ENCODE results near the gene MKX.
A peak's percentile ranks its signal among the peaks of the same experiment; 100 is the strongest.

MKX gene, protein sequence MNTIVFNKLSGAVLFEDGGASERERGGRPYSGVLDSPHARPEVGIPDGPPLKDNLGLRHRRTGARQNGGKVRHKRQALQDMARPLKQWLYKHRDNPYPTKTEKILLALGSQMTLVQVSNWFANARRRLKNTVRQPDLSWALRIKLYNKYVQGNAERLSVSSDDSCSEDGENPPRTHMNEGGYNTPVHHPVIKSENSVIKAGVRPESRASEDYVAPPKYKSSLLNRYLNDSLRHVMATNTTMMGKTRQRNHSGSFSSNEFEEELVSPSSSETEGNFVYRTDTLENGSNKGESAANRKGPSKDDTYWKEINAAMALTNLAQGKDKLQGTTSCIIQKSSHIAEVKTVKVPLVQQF

DNA sequence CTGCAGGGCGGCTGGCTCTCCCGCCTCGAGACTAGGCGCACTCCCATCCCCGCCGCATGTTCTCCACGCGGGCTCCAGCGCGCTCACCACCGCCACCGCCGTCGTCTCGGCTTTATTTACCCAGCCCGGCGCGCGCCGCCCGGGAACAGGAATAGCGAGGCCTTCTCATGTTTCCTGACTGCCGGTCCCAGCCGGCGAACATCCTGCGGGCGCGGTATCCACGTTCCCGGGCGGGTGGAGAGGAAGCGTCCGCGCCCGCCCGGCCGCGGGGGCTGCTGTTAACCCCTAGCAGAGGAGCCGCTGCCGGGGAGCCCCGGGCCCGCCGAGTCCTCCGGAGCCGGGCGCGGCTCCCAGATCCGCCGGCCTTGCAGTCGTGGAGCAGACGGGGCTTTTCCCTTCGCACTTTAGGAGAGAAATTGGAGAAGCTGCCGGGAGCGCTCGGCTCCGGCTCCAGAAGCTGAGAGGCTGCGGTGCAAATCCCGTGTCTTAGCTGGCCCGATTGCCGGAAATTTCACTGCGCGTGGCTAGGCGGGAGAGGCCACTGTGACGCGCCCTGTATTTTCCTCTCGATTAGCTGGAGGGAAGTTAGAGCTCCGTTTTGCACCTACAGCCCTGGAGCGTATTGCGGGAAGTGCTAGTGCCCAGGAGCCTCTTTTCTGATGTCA is at the start of gene MKX:
TSS of gene MKX (minus strand) at position 88 of the 665 bp plus-strand sequence. CDS start 2,404 bp downstream, outside the sequence.
- DNase-seq: peak; percentile 33

DNA sequence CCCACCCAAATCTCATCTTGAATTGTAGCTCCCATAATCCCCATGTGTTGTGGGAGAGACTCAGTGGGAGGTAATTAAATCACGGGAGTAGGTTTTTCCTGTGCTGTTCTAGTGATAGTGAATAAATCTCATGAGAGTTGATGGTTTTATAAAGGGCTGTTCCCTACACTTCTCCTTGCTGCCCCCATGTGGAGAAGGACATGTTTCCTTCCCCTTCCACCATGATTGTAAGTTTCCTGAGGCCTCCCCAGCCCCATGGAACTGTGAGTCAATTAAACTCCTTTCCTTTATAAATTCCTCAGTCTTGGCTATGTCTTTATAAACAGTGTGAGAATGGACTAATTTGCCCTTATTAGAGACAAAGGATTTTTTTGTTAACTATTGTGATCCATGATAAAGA is 48.5 kb upstream of the MKX start:
- no peak for DNase-seq

DNA sequence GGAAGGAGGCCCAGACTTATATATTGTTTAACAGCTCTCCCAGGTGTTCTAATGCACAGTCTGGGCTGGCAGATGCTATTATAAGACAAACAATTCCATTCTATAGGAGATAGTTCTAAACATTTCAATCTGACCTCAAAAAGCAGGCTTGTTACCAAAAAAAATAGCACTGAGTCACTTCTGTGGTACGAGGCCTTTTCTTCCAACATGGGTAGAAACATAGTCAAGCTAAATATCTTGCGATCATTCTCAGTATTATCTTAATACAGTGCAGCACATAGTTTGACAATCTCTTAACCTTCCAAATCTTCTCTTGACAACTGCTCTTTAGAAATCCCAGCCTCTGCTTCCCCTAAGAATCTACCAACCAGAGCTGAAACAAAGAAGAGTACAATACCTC is 46.6 kb upstream of the MKX start:
- DNase-seq: no peak

DNA sequence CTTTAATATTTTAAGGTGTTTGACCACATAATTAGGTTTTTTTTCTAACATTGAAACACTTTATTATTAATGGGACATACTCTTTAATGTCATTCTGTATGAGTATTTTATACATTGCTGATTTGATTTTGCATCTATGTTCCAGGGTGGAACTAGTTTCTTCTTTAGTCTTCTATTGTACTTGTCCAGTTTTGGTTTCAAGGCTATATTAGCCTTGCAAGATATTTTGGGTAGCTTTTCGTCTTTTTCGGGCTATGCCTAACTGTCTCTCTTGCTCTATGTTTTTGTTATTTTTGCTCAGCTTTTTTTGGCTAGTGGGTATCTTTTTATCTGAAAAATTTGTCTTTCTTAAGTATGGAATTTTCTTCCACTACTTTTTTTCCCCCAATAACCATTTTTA is 38.7 kb upstream of the MKX start:
- no peak for DNase-seq

DNA sequence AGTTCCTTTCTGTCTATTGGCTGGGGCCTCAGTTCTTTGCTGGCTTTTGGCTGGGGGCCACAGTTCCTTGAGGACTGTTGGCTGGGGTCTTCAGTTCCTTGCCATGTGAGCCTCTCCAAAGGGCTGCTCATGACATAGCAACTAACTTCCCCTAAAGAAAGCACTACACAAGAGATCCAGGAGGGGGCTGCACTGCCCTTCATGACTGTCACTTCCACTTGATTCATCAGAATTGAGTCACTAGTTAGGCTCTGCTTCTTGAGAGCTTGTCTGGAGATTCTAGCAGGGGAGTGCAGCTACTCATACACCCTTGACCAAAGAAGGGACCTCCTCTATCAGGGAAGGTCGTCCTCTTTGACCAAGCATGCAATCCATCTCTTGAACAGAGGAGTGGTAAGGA is 38.0 kb upstream of the MKX start:
- DNase-seq: peak; percentile 22

DNA sequence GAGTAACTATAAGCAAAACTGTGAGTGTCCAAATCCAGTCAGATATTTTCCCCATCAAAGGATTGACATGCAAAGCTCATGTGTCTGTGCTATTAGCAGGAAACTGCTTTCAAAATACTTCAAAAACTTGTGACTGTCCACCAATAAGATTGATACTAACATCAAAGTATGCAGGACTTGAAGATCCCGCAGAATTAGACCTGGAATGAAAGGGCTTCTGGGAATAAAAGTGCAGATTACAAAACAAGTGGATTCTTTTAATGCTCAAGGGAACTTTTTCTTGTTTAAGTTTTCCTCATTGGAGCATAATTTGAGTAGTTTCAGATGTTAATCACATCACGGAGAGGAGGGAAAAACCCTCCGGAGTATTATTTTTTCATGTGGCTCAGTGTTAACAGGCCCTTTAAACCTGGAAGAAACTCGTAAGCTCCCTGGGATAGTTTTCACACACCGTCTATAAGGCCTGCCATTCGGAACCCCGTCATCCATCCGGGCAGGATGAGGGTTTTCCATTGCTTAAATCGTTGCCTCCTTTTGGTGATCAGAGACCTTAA is 33.9 kb upstream of the MKX start:
- no peak for DNase-seq

DNA sequence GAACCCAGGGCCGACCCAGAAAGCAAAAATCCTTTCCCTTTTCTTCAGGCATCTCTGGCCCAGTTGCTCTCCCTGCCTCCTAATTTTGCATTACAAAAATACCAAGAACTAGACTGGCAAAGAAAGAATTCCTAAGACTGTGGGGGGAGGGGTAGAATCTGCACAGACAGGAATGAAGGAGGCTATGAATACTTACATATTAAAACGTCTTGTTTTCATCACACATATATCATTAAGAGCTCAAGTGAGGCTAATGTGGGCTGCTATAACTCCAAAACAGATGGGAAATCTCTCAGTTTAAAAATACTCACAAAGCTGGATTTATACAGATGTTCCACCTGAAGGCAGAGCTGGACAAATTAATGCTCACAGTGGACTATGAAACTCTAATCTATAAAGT is 29.2 kb upstream of the MKX start:
- no peak for DNase-seq

DNA sequence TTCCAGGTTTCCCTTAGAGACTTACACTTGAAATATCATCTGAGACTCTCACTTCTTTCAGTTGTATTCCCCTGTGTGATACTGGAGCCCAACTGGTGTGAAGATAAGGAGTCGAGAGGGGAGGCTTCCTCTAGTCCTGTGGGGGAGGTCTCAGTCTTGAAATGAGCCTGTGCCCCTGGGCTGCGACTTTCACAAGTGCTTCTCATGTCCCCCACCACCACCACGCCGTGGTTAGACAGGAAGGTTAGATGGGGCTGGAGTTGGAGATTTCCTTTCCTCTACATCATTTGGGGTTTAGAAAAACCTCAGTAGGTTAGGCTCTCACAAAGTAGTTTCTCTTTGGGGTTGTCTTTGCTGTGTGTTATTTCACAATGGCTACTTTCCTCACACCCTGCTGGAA is 25.6 kb upstream of the MKX start:
- DNase-seq: no peak

DNA sequence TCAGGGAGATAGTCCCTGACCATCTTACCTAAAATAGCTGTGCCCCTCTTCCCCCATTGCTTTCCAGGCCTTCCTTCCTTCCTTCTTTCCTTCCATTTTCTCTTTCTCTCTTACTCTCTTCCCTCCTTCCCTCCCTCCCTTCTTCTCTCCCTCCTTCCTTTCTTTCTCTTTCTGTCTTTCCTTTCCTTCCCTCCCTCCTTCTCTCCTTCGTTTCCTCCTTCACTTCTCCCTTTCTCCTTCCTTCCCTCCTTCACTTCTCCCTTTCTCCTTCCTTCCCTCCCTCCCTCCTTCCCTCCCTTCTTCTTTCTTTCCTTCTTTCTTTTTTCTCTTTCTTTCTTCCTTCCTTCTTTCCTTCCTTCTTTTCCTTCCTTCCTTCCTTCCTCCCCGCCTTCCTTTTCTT is 24.6 kb upstream of the MKX start:
- no peak for DNase-seq

DNA sequence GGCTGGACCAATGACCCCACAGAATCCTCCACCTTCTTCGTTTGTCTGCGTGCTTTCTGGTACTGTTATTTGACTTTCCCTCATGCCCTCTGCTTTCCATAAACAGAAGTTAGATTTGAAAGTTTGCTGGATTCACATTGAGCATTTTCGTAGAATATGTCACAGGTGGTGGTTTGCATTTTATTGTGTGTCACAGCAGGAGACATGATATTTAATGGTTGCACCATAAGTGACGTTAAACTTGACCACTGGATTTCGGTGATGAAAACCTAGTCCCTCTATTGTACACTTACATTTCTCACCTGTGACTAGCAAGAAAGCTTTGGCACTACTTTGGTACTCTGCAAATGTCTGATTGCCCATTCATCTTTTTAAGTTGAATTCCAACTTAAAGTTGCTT is 15.2 kb upstream of the MKX start:
- no peak for DNase-seq

DNA sequence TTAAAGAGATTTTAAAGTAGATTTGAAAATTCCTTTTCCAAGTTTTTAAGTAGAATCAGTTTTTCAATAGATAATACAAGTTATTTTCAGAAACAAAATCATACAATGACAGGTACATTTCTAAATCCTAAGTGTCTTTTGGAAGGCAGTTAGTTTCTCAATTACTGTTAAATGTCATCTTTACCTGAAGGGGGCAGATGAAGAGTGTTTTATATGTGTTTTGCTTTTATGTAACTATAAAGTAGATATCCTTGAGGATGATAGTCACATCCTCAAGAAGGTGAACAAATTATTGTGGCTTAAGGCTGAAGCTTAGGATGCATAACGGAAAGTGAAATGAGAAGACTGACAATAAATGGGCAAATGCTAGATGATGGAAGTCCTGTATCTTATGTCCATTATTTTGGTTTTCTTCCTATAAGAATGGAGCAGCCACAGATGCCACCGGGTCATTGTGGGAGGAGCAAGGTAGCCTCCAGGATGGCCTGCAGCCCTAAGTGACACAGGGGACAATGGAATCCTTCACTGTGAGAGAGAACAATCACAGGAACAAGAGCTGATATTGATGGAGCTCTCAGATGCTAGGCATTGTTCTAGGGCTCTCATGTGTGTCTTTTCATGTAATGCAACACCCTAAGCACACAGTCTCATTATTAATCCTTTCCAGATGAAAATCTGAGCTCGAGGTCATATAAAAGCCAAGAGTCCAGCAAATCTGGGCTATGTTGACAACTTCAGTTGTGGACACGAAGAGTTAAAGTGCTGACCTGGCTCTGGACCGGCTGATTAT is 14.1 kb upstream of the MKX start:
- no peak for DNase-seq

DNA sequence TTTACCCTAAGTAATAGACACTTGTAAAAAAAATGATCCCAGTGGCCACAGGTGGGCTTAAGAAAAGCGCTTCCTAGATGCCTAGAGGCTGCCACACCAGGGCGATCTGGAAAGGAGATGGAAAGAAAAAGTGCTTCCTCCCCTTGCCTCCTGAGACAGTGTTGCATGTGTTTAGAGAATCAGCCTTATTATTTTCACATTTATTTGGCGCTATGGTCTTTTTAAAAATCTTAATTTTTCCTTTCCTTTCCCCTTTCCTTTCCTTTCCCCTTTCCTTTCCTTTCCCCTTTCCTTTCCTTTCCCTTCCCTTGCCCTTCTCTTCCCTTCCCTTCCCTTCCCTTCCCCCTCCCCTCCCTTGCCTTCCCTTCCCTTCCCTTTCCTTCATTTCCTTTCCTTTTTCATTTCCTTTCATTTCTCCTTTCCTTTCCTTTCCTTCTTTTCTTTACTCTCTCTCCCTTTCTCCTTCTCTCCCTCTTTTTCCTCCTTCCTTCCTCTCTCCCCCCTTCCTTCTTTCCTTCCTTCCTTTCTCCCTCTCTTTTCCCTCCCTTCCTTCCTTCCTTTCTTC is 7.1 kb upstream of the MKX start:
- no peak for DNase-seq

DNA sequence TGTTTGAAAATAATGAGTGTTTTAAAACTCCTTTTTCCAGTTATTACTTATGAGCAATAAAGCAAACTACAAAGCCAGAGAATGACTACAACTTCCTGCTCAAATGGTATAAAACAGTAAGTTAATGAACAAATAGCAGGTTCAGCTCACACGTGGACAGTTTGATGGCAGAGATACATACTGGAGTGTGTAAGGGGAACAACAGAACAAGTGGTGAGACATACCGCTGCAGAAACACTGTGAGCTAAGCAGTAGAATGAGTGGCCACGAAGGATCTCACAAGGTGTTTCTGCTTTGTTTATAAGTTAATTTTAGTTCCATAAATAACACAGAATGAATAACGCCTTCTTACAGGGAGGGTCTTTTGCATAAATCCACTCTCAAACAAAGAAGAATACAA is 3.0 kb upstream of the MKX start:
- no peak for DNase-seq

DNA sequence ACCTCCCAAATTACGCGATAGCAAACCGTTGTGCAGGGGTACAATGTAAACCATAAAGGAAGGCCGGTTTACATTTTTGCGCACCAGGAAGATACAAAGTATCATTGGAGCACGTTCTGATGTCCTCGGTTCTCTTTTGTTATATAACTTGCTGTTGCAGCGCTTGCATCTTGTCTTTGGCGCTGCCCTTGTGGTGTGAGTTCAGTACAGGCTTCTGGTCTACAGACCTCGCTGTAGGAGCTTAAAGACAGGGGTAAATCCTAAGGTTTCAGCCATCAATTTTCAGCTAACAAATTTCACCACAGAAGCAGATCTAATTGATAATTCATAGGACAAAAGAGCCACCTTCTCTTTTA is 1.5 kb upstream of the MKX start:
- DNase-seq: no peak

DNA sequence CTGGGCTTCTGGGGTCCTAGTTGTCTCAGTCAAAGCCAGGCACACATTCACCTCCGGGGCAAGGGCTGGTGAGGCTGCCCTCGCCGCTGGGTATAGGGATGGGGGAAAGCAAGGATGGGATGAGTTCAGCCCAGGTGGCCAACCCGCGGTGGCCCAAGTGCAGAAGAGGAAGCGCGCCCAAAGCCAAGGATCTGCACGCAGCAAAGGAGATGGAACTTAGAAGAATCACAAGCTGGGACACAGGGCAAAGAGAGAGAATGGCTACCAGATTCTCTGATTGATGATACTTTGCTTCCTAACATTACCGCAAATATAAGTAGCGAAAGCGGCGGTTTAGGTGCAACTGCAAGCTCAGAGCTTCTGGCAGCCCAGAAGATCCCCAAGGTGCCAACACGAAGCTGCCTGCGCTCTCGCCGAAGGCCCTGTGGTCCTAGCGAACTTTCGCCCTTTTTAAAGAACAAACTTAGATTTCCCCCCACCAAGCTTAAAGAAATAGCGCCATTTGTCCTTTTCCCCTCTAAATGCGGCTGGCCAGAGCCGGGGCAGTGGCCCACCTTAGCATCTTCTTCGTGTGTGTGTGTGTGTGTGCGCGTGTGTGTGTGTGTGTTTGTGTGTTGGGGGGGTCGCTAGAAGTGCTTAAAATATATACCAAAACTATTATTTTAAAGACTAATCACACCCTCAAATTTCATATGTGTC is 927 bp upstream of the MKX start:
- DNase-seq: peak; percentile 23

DNA sequence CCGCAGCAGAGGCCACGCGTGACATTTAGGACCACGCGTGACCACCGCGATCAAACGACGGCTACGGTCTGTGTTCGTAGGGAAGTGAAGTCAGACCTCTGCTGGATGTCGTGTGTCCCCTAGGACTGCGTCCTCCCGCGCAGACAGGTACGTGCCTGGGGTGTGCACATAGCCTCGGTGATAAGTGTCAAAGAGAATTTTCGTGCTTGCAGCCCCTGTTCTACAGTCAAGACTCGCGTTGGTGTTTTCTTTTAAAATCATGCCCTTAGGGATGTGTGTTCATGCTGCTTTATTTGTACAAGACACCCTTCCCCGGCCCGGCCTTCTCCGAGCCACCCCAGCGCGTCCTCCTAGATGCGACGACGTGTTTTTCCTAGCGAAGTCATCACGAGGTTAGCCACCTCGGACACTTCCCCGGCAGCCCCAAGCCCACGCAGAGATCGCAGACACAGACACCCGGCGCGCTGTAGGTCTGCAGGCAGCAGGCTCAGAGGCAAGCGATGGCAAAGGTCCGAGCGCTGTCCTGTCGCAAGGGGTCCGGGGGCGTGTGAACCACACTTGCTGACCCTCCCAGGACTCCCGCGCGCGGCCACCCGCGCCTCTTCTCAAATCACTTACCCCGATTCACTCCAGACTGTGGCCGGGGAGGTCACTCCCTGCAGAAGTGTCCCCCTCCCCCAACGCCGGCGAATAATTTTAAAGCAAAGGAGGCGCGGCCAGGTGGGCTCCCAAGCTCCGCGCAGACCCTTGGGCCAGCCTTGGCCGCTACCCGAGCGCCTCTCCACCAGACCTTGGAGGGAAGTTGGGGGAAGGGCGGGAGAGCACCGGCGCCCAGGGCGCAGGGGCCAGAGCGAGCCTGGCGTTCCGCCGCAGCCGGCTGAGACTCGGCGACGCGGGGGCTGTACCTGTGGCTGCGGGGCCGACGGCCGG is 552 bp downstream of the MKX start:
- peak; percentile 15 for DNase-seq

DNA sequence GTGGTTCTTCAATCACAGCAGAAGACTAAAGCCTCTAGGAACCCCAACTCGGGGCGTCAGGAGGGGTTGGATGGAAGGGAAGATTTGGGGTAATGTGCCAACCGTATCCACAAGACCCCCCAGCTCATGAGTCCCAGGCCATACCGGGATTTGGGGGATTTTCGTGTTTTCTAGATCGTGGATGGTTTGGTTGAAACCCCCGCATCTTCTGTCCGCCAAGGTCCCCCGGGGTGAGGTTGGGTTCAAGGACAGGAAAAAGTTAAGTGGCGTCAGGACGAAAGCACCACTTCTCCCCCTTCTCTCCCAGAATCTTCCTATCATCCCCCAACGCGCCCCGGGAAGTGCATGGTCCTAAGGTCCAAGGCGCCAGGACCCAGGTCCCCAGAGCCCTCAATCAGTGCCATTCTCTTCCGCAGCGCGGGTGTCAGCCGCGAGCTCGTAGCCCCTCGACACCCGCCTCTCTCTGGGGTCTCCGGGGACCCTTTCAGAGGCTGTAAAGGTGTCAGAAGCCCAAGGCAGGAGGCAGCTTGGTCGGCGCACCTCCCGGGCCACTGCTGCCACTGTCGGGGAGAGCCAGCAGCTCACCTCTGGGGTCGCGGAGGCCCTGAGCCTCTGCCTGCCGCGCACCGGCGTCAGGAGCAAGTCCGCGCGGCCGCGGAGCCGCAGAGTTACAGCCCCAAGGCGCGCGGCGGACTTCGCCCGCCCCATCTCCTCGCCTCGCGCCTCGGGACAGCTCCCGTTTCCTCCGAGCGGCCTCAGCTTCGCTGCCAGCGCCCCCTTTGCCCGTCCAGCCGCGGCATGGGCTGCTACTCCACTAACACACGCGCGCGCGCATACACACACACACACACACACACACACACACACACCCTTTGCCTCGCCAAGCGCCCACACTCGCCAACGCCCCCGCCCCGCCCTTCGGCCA is 1.5 kb downstream of the MKX start:
- peak; percentile 7 for DNase-seq

DNA sequence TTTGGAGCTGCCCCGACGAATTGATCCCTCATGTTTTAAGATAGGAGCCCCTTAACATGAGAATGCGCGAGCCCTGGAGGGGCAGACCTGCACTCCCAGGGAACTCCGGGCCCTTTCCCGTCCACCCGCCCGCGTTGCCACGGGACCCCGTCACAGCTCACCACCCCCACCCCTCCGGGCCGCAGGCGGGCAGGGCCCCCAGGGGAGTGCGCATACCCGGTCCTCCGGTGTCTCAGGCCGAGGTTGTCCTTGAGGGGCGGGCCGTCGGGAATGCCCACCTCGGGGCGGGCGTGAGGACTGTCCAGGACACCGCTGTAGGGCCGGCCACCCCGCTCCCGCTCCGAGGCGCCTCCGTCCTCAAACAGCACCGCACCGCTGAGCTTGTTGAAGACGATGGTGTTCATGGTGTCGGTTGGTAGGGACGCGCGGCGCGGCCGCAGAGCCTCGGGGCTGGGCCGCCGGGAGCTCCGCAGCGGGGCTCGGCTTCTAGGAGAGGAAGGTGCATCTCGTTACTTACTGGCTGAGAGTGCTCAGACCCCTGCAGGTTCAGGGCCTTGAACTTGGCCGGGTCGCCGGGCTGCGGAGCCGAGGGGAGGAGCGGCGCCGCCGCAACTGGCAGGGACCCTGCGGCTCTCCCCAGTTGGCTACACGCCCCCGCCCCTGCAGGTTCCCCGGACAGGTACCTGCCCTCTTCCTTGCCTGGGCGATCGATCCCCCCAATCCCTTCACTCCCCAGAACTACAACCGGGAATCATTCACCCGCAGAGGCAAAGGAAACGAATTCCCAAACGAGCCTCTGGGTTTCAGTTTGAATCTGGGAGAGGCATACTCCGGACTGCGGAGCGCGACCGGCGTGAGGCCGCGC is 2.4 kb downstream of the MKX start:
- DNase-seq: peak; percentile 25

Data from stimulated activated CD4-positive, alpha-beta T cell treated with anti-CD3 and anti-CD28 coated beads, Interleukin-4, amount 100 ng/mL, for 24 hours (primary cell).